ENCODE measurements around the gene PHKG2.

The PHKG2 gene

DNA sequence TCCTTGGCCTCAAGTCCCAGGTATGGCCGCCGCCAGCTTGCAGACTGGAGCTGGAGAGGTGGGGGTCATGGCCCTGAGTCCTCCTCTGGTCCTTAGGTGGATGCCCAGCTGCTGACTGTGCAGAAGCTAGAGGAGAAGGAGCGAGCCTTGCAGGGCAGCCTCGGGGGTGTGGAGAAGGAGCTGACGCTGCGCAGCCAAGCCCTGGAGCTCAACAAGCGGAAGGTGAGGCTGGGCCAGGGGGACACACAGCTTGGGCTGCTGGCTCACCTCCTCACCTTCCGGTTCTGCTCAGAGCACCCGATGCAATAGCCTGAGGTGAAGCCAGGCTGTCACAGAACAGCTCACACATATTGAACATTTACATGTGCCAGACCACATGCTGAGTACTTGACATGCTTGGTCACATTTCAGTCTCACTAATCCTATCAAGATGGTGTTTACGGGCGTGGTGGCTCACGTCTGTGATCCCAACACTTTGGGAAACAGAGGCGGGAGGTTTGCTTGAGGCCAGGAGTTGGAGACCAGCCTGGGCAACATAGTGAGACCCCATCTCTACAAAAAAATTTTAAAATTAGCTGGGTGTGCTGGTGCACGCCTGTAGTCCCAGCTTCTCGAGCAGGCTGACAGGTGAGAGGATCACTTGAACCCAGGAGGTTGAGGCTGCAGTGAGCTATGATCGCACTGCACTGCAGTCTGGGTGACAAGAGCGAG is 21.3 kb downstream of the PHKG2 start:
- no peak overlapping the region for H3K27ac ChIP-seq
- no peak for DNase-seq (ENCODE audit: low read depth, low spot score)

DNA sequence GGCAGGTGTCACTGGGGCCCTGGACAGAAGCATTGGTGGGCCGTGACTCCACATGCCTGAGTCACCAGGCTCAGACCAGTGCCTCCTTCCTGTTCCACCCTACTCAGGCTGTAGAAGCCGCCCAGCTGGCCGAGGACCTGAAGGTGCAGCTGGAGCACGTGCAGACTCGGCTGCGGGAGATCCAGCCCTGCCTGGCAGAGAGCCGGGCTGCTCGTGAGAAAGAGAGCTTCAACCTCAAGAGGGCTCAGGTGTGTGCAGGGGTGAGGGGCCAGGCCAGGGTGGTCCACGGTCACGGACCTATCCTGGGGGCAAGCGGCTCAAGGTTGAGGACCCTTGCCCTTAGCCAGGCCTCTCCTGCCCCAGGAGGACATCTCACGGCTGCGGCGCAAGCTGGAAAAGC is 23.5 kb downstream of the PHKG2 start:
- H3K27ac ChIP-seq = no peak overlapping the region
- no peak for DNase-seq (ENCODE audit: low read depth, low spot score)

DNA sequence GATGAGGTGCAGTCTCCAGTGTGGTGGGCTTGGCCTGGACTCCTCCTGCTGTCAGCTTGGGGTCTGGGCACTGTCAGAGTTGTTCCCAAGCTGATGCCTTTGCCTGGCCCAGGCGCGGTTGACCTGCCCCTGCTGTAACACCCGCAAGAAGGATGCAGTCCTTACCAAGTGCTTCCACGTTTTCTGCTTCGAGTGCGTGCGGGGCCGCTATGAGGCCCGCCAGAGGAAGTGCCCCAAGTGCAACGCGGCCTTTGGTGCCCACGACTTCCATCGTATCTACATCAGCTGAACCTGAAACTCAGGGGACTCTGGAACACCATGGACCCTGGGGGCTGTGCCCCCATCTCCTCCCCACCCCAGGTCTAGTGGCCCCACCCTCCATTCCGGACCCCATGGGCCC is 25.6 kb downstream of the PHKG2 start:
- no peak overlapping the region for H3K27ac ChIP-seq
- DNase-seq (ENCODE audit: low read depth, low spot score) = no peak

GRCh38 chr16:30774367-30775130 is 26.3 kb downstream of the PHKG2 start:
- no peak for DNase-seq (ENCODE audit: low read depth, low spot score)
- peak overlapping the region; percentile 78 for H3K27ac ChIP-seq

GRCh38 chr16:30775131-30775391 is 26.8 kb downstream of the PHKG2 start:
- DNase-seq (ENCODE audit: low read depth, low spot score) = no peak
- peak overlapping the region; percentile 78 for H3K27ac ChIP-seq

DNA sequence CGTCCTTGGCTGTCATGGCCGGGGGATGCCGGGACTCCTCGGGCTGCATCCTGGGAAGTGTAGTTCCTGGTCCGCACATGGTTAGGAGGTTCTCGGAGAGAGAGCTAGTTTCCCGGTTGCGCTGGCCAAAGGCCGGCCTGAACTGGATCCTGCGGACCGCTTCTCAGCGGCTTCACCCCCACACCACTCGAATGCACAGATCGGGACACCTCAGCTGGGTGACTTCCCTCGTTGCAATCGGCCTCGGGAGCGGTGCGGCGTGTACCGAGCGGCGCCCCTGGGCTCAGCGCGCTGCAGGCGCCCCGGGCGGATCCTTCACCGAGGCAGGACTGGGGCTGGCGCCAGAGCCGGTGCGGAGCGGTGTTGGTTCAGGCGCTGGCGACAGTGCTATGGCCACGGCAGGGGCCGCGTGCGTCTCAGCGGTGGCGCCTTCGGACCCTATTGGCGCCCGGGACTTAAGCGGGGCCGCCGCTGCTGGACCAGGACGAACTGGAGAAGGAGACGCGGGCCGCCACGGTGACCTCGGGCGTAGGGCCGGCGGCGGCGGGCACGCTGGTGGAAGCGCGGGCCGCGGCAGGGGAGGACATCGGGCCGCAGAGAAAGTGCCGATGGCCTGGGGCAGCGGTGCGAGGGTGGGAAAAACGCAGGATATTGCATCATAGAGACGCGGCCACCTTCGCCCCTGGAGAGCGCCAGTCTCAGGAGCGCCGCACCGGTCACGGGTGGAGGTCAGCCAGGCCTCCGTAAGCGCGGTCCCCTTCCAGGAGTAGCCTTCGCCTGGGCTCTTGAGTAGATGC is 27.4 kb downstream of the PHKG2 start:
- no peak for DNase-seq (ENCODE audit: low read depth, low spot score)
- peak overlapping the region; percentile 78 for H3K27ac ChIP-seq

DNA sequence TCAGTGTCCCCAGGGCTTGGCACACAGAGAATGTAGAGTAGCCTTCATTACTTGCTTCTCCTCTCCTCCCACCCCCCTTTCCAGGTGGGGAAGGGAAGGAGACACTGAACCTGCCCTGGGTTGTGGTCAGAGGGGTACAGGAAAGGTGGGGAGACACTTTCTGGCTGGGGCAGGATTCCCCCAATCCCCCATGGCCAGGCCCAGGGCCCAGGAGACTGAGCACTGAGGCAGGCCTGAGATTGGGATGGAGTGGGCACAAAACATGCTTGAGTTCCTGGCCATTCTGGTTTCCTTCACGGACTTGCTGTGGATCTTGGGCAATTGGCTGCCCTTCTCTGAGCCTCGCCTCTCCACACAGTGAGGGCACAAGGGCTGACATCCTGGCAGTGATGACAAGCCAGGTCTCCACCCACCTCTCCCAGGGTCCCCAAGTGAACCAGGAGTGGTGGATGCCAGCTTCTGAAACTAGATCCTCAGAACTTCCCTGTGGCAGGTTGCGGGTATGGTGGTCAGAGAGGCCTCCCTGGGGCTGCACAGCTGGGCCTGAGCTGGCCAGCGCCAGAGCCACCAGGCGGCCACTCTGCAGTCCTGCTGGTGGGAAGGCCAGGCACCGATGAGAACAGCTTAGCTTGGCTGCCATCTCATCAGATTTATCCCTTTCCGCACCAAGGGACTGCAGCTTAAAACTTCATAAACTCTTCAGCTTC is 29.5 kb downstream of the PHKG2 start:
- DNase-seq (ENCODE audit: low read depth, low spot score) = no peak

DNA sequence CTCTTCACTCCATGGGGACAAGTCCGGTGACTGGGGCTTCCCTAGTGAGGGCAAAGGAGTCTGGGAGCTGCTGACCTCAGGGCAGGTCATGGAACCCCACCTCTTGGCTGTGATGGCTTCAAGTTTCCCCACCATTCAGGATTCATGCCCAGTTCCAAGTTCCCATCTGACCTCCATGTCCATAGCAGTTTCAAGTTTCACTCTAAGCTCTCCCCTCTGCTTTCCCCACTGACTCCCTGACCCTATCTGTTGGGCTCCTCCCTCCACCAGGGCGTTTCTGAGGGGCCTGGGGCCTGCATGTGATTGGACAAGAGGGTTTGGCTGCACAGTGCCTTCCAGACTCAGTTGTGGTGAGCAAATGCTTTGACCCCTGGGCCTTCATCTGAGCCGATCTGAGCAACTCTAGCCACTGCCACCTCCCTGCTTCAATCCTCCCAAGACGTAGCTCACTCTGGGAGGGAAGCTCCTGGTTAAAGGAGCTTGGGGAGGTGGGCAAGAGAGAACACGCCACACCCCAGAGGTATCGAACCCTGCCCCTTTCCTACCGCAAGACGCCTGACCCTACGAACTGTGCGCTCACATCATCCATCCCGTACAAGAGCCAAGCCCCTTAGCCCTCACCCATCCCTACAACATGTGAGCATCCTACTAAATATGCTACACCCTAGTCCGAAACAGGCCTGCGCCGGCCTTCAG is 30.5 kb downstream of the PHKG2 start:
- no peak for DNase-seq (ENCODE audit: low read depth, low spot score)
- no peak overlapping the region for H3K27ac ChIP-seq

More for the DNA sequence above, 29.5 kb downstream of the PHKG2 start:
- H3K27ac ChIP-seq = no peak overlapping the region

GRCh38 chr16:30779596-30779995 is 31.4 kb downstream of the PHKG2 start:
- no peak for DNase-seq (ENCODE audit: low read depth, low spot score)
- no peak overlapping the region for H3K27ac ChIP-seq

- no peak overlapping the region for H3K27ac ChIP-seq
- no peak for DNase-seq (ENCODE audit: low read depth, low spot score)
Measured at GRCh38 chr16:30780021-30780420, 31.8 kb downstream of the PHKG2 start.

GRCh38 chr16:30780549-30780948 is 32.3 kb downstream of the PHKG2 start:
- no peak overlapping the region for H3K27ac ChIP-seq
- DNase-seq (ENCODE audit: low read depth, low spot score) = no peak

- no peak for DNase-seq (ENCODE audit: low read depth, low spot score)
- no peak overlapping the region for H3K27ac ChIP-seq
Measured at GRCh38 chr16:30782486-30783279, 34.5 kb downstream of the PHKG2 start.

DNA sequence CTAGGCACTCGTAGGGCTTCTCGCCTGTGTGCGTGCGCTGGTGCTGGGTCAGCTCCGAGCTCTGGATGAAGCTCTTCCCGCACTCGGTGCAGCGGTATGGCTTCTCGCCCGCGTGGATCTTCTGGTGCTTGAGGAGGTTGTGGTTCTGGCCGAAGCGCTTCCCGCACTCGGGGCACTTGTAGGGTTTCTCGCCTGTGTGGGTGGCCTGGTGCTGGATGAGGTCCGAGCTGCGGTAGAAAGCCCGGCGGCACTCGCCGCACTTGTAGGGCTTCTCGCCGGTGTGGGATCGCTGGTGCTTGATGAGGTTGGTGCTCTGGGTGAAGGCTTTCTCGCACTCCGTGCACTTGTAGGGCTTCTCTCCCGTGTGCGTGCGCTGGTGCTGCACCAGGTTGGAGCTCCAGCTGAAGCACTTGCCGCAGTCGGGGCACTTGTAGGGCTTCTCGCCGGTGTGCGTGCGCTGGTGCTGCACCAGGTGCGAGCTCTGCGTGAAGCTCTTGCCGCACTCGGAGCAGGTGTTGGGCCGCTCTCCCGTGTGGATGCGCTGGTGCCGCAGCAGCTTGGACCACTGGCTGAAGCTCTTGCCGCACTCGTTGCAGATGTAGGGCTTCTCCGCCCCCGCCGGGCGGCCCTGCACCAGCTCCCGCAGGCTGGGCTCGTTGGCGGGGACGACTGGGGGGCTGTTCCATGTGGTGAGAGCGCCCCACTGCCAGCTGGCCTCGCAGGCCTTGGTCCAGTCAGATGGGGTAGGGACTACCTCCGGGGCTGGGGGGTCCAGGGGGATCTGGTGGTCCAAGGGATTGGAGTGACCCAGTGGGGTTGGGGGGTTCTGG is 35.3 kb downstream of the PHKG2 start:
- DNase-seq (ENCODE audit: low read depth, low spot score) = no peak
- no peak overlapping the region for H3K27ac ChIP-seq

DNA sequence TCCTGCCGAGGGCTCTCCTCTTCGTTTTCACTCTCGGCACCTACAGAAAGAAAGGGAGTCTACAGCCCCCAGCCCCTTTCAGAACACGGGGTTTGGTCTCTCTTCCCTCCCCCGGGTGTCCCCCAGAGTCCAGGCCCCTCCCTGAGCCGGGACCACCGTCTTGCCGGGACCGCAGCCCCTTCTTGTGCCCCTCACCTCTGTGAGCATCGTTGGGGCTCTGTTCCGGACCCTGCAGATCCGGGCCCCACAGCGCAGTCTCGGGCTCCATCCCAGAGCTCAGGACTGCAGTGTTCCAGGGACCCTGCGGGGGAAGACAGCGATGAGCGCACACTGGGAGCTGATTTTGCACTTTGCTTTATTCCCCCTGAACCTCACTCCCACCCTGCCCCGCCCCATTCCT is 36.0 kb downstream of the PHKG2 start:
- H3K27ac ChIP-seq = no peak overlapping the region
- DNase-seq (ENCODE audit: low read depth, low spot score) = no peak

GRCh38 chr16:30785126-30786106 is 37.2 kb downstream of the PHKG2 start:
- no peak for DNase-seq (ENCODE audit: low read depth, low spot score)
- H3K27ac ChIP-seq = no peak overlapping the region

DNA sequence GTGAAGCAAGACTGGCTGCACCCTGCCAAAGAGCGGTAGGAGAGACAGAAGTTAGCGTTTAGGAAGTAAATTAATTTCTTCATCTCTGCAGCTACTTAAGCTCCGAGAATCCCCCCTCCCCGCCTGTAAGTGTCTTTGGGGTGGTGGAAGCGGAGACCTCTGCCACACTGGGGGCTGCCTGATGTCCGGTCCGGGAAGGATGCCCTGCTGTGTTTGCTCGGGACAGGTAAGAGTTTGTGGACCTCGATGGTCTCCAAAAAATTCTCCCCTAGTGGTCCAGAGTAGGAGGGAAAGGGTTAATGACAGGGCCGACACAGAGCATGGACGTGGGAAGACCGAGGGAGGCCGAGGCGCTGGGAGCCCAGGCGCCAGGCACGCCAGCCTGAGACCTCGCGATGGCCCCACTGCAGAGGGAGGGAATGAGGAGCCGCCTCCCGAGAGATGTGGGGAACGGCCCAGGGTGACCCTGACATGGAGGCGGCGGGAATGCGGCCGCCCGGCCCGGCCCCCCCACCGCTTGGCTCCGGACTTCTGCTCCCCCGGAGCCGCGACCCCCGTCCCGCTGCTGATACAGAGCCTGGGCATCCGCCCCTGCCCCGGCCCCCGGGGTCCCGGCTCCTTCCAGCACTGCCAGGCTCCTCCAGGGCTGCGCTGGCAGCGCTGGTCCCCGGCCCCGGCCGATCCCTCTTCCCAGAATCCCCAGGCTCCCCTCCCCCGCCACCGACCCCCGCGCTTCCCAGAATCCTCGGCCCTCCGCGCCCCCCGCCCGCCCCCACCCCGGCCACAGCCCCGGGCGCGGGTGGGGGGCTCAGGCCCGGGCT is 38.1 kb downstream of the PHKG2 start:
- H3K27ac ChIP-seq = peak overlapping the region; percentile 40
- DNase-seq (ENCODE audit: low read depth, low spot score) = no peak
